Measurements from ENCODE around the gene PRR30. TPM values are rescaled to one million over a fixed set of nuclear protein-coding genes. Genes with fewer than 3 reads are reported as not detected.

Gene PRR30
- total RNA-seq, 4 donors from 2014 or later: not detected

DNA sequence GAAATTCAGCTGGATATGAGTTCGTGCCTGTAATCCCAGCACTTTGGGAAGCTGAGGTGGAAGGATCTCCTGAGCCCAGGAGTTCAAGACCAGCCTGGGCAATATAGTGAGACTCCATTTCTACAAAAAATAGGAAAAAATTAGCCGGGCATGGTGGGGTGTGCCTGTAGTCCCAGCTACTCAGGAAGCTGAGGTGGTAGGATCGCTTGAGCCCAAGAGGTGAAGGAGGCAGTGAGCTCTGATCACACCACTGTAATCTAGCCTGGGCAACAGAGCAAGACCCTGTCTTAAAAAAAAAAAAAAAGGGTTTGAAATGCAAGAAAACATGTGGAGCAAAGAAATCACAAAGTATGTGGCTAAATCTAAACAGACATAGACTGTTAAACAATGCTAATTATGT, 30.1 kb downstream of the PRR30 start:
- no peak for TF ChIP-seq POLR2A (IDR thresholded peaks at IDR 0.05)
- TF ChIP-seq, protein P1, sequence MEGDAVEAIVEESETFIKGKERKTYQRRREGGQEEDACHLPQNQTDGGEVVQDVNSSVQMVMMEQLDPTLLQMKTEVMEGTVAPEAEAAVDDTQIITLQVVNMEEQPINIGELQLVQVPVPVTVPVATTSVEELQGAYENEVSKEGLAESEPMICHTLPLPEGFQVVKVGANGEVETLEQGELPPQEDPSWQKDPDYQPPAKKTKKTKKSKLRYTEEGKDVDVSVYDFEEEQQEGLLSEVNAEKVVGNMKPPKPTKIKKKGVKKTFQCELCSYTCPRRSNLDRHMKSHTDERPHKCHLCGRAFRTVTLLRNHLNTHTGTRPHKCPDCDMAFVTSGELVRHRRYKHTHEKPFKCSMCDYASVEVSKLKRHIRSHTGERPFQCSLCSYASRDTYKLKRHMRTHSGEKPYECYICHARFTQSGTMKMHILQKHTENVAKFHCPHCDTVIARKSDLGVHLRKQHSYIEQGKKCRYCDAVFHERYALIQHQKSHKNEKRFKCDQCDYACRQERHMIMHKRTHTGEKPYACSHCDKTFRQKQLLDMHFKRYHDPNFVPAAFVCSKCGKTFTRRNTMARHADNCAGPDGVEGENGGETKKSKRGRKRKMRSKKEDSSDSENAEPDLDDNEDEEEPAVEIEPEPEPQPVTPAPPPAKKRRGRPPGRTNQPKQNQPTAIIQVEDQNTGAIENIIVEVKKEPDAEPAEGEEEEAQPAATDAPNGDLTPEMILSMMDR (IDR thresholded peaks at IDR 0.05): no peak
- TF ChIP-seq EP300 (IDR thresholded peaks at IDR 0.05): no peak
- TF ChIP-seq POLR2AphosphoS5 (IDR thresholded peaks at IDR 0.05): no peak
- no peak for DNase-seq (ENCODE audit: low spot score in 2 of 2)

DNA sequence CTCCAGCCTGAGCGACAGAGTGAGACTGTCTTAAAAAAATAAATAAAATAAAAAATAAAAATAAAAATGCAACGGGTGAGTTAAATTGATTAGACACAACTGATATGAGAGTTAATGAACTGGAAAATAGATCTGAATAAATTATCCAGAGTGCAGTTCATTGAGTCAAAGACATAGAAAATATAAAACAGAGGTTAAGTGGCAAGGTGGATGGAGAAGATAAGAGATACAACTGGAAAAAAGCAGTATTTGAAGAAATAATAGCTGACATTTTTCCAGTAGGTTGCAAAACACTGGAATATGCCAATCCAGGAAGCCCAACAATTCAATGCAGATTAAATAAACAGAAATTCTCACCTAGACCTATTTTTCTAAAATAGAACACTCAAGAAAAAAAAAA, 31.0 kb downstream of the PRR30 start:
- DNase-seq (ENCODE audit: low spot score in 2 of 2): no peak
- H3K36me3 ChIP-seq: no peaks in the 10 kb centered on the region
- no peaks in the 10 kb centered on the region for H3K9me3 ChIP-seq
- no peak overlapping the region for H3K27ac ChIP-seq
- TF ChIP-seq POLR2A (IDR thresholded peaks at IDR 0.05): no peak
- TF ChIP-seq, protein P1 (IDR thresholded peaks at IDR 0.05): no peak
- TF ChIP-seq POLR2AphosphoS5 (IDR thresholded peaks at IDR 0.05): no peak
- TF ChIP-seq EP300 (IDR thresholded peaks at IDR 0.05): no peak
- H3K27me3 ChIP-seq: no peaks in the 10 kb centered on the region
- 83% methylated on average over 2 of the region's 2 CpGs for WGBS
- H3K4me3 ChIP-seq: no peak overlapping the region
- no peaks in the 10 kb centered on the region for H3K4me1 ChIP-seq

More for the DNA sequence above, 30.1 kb downstream of the PRR30 start:
- Histone ChIP-seq H3K27me3 (no peaks in the 10 kb centered on the region), H3K4me3 (no peak overlapping the region), H3K4me1 (no peaks in the 10 kb centered on the region), H3K9me3 (no peaks in the 10 kb centered on the region), H3K36me3 (no peaks in the 10 kb centered on the region), H3K27ac (no peak overlapping the region)
- 87% methylated on average over 3 of the region's 3 CpGs for WGBS

DNA sequence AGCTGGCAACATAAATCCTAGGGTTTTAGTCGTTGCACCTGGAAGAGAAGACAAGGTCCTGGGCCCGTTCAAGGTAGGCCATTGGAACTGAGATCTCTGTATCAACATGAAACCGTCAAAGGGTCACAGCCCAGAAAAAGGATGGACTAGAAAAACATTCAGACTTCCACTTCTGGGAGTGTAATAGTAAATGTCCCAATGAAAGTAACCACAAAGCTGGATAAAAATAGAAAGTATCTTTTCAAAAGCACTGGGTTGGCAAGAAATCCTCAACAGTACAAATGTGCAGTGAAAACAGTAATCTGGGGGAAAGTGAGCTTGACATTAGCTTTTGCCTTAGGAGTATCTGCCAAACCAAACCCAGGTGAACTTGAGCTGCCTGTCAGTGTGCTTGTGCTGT, 33.2 kb downstream of the PRR30 start:
- Histone ChIP-seq H3K36me3 (no peaks in the 10 kb centered on the region), H3K27ac (no peak overlapping the region), H3K27me3 (no peaks in the 10 kb centered on the region), H3K4me1 (no peaks in the 10 kb centered on the region), H3K9me3 (no peaks in the 10 kb centered on the region), H3K4me3 (no peak overlapping the region)
- 73% methylated on average over 3 of the region's 3 CpGs for WGBS
- no peak for DNase-seq (ENCODE audit: low spot score in 2 of 2)
- TF ChIP-seq, protein P1 (IDR thresholded peaks at IDR 0.05): no peak
- TF ChIP-seq POLR2A (IDR thresholded peaks at IDR 0.05) (no peak), POLR2AphosphoS5 (IDR thresholded peaks at IDR 0.05) (no peak), EP300 (IDR thresholded peaks at IDR 0.05) (no peak)

DNA sequence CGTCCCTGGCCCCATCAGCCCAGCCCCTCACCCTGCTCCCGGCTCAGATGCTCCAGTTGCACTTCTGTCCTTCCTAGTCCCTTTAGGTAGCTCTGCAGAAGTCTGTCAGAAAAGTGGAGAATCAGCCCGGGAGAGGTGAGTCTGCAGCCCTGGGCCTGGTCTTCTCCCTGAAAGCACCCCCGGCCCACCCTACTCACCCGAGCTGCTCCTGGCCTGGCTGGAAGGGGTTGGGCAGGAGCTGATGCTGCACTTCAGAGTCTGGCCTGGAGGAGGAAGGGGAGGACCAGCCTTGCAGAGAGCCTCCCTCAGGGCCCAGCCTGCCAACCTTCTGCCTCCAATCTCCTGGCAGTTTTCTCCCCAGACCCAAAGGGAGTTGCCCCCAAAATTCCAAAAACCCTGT, 36.9 kb downstream of the PRR30 start:
- H3K4me3 ChIP-seq: no peak overlapping the region
- TF ChIP-seq POLR2AphosphoS5 (IDR thresholded peaks at IDR 0.05) (no peak), EP300 (IDR thresholded peaks at IDR 0.05) (no peak), POLR2A (IDR thresholded peaks at IDR 0.05) (no peak)
- TF ChIP-seq, protein P1 (IDR thresholded peaks at IDR 0.05): no peak
- H3K27ac ChIP-seq: no peak overlapping the region
- H3K27me3 ChIP-seq: no peaks in the 10 kb centered on the region
- H3K4me1 ChIP-seq: no peaks in the 10 kb centered on the region
- no peaks in the 10 kb centered on the region for H3K9me3 ChIP-seq
- DNase-seq (ENCODE audit: low spot score in 2 of 2): no peak
- H3K36me3 ChIP-seq: no peaks in the 10 kb centered on the region
- WGBS: 76% methylated on average over 4 of the region's 5 CpGs

DNA sequence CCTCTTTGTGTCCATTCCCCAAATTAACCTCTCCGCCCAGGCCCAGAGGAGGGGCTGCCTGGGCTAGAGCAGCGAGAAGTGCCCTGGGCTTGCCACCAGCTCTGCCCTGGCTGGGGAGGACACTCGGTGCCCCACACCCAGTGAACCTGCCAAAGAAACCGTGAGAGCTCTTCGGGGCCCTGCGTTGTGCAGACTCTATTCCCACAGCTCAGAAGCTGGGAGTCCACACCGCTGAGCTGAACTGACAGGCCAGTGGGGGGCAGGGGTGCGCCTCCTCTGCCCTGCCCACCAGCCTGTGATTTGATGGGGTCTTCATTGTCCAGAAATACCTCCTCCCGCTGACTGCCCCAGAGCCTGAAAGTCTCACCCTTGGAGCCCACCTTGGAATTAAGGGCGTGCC, 39.2 kb downstream of the PRR30 start:
- no peaks in the 10 kb centered on the region for H3K36me3 ChIP-seq
- no peak for DNase-seq (ENCODE audit: low spot score in 2 of 2)
- H3K27me3 ChIP-seq: no peaks in the 10 kb centered on the region
- H3K9me3 ChIP-seq: no peaks in the 10 kb centered on the region
- TF ChIP-seq, protein P1 (IDR thresholded peaks at IDR 0.05): no peak
- TF ChIP-seq EP300 (IDR thresholded peaks at IDR 0.05): no peak
- no peak for TF ChIP-seq POLR2A (IDR thresholded peaks at IDR 0.05)
- TF ChIP-seq POLR2AphosphoS5 (IDR thresholded peaks at IDR 0.05): no peak
- H3K4me3 ChIP-seq: no peak overlapping the region
- H3K27ac ChIP-seq: no peak overlapping the region
- H3K4me1 ChIP-seq: peaks cover 10% of the 10 kb centered on the region
- WGBS: 88% methylated on average over 5 of the region's 10 CpGs
